Activated CD4-positive, alpha-beta T cell treated with anti-CD3 and anti-CD28 coated beads for 24 hours (primary cell): ENCODE data around the gene ABCF3.

Experiments used
- DNase-seq, 2 donors: peaks; one replicate each; pipeline ENCODE4 v3.0.0-alpha.2; 2020; ENCODE audit warnings: low read depth in 2 of 2

Gene ABCF3

GRCh38 chr3:184185461-184186183 lies 377 bp upstream of the ABCF3 start:
- DNase-seq, result peak; percentile 99

- DNase-seq, result no peak
Observed at GRCh38 chr3:184186902-184187207, 856 bp downstream of the ABCF3 start.

GRCh38 chr3:184188080-184188479 lies 2.1 kb downstream of the ABCF3 start:
- DNase-seq, result no peak

GRCh38 chr3:184189421-184189820 lies 3.4 kb downstream of the ABCF3 start:
- DNase-seq, result no peak

- DNase-seq, result no peak
Observed at GRCh38 chr3:184192889-184193288, 6.9 kb downstream of the ABCF3 start.

GRCh38 chr3:184193991-184194539 lies 8.1 kb downstream of the ABCF3 start:
- no peak for DNase-seq

GRCh38 chr3:184196536-184196935 lies 10.5 kb downstream of the ABCF3 start:
- no peak for DNase-seq

GRCh38 chr3:184198509-184198908 lies 12.5 kb downstream of the ABCF3 start:
- DNase-seq, result no peak

- DNase-seq, result no peak
Observed at GRCh38 chr3:184200825-184201224, 14.8 kb downstream of the ABCF3 start.

GRCh38 chr3:184203526-184203925 lies 17.5 kb downstream of the ABCF3 start:
- DNase-seq, result no peak

- no peak for DNase-seq
Observed at GRCh38 chr3:184209146-184209923, 23.3 kb downstream of the ABCF3 start.

- DNase-seq, result no peak
Observed at GRCh38 chr3:184211297-184211696, 25.3 kb downstream of the ABCF3 start.

GRCh38 chr3:184211718-184212117 lies 25.7 kb downstream of the ABCF3 start:
- DNase-seq, result no peak

- DNase-seq, result no peak
Observed at GRCh38 chr3:184218814-184219213, 32.8 kb downstream of the ABCF3 start.

- no peak for DNase-seq
Observed at GRCh38 chr3:184222521-184222920, 36.5 kb downstream of the ABCF3 start.

GRCh38 chr3:184223946-184224345 lies 37.9 kb downstream of the ABCF3 start:
- DNase-seq, result no peak

- no peak for DNase-seq
Observed at GRCh38 chr3:184227481-184227935, 41.5 kb downstream of the ABCF3 start.

GRCh38 chr3:184228376-184229137 lies 42.6 kb downstream of the ABCF3 start:
- no peak for DNase-seq

- peak; percentile 32 to 52 for DNase-seq
Observed at GRCh38 chr3:184229394-184230080, 43.5 kb downstream of the ABCF3 start, which contains the start of gene VWA5B2. Gene VWA5B2, plus strand, starts transcription at chr3:184229585. Its CDS starts 944 bp downstream, at chr3:184230529.

GRCh38 chr3:184230081-184230602 lies 44.1 kb downstream of the ABCF3 start:
- DNase-seq, result no peak
